HEK293 (cell line): ENCODE data around the gene IPO9.

ENCODE experiments used
- KLF10 ChIP-seq: fragments of 450-650 bp; IDR thresholded peaks from 2 replicates; pipeline ENCODE4 v1.5.1; 2018; ENCODE audit warnings: missing biosample characterization, mild to moderate bottlenecking, missing genetic modification characterization
- TCF7L2 ChIP-seq: IDR thresholded peaks from 2 replicates; pipeline ENCODE4 v1.6.1; 2011; ENCODE audit warnings: low read depth, mild to moderate bottlenecking, inconsistent platforms, low read length, moderate library complexity, borderline replicate concordance
- ZBTB1 ChIP-seq: fragments of 450-650 bp; formaldehyde crosslinking; IDR thresholded peaks from 2 replicates; pipeline ENCODE4 v1.5.1; 2016; ENCODE audit warnings: missing biosample characterization, missing genetic modification characterization
- ZBTB8A ChIP-seq: fragments of 450-650 bp; formaldehyde crosslinking; IDR thresholded peaks from 2 replicates; pipeline ENCODE4 v1.5.1; 2016; ENCODE audit warnings: missing biosample characterization, missing genetic modification characterization
- ZNF146 ChIP-seq: fragments of 450-650 bp; formaldehyde crosslinking; IDR thresholded peaks from 2 replicates; pipeline ENCODE4 v1.5.1; 2016; ENCODE audit warnings: missing biosample characterization, missing genetic modification characterization
- ZNF274 ChIP-seq, 2 experiments: fragments of 200-500 bp in 1 of 2; fragments of 450-650 bp in 1 of 2; sonication (Bioruptor generic) in 1 of 2; formaldehyde crosslinking in 1 of 2; IDR thresholded peaks; 2 replicates each; pipeline versions ENCODE4 v1.5.1 to v1.6.1; 2014 to 2016; ENCODE audit warnings: borderline replicate concordance in 1 of 2, inconsistent platforms in 1 of 2, low read length in 1 of 2, missing biosample characterization in 1 of 2, missing genetic modification characterization in 1 of 2
- ZNF660 ChIP-seq: fragments of 450-650 bp; IDR thresholded peaks from 2 replicates; pipeline ENCODE4 v1.5.1; 2018; ENCODE audit warnings: missing biosample characterization, mild to moderate bottlenecking, missing genetic modification characterization
- TF ChIP-seq, protein P1 (sequence below): fragments of 450-650 bp; formaldehyde crosslinking; IDR thresholded peaks from 2 replicates; pipeline ENCODE4 v1.5.1; 2017; ENCODE audit warnings: missing biosample characterization, missing genetic modification characterization
- TF ChIP-seq, protein P2 (sequence below): fragments of 450-650 bp; formaldehyde crosslinking; IDR thresholded peaks from 2 replicates; pipeline ENCODE4 v1.5.1; 2016; ENCODE audit warnings: missing biosample characterization, missing genetic modification characterization
- TF ChIP-seq, protein P3 (sequence below): fragments of 450-650 bp; formaldehyde crosslinking; IDR thresholded peaks from 2 replicates; pipeline ENCODE4 v1.5.1; 2016; ENCODE audit warnings: missing biosample characterization, missing genetic modification characterization
- TF ChIP-seq, protein P4 (sequence below): fragments of 450-650 bp; formaldehyde crosslinking; IDR thresholded peaks from 2 replicates; pipeline ENCODE4 v1.5.1; 2016; ENCODE audit warnings: missing biosample characterization, missing genetic modification characterization
- TF ChIP-seq, protein P5 (sequence below): fragments of 450-650 bp; formaldehyde crosslinking; IDR thresholded peaks from 2 replicates; pipeline ENCODE4 v1.5.1; 2016; ENCODE audit warnings: missing biosample characterization, missing genetic modification characterization

DNA sequence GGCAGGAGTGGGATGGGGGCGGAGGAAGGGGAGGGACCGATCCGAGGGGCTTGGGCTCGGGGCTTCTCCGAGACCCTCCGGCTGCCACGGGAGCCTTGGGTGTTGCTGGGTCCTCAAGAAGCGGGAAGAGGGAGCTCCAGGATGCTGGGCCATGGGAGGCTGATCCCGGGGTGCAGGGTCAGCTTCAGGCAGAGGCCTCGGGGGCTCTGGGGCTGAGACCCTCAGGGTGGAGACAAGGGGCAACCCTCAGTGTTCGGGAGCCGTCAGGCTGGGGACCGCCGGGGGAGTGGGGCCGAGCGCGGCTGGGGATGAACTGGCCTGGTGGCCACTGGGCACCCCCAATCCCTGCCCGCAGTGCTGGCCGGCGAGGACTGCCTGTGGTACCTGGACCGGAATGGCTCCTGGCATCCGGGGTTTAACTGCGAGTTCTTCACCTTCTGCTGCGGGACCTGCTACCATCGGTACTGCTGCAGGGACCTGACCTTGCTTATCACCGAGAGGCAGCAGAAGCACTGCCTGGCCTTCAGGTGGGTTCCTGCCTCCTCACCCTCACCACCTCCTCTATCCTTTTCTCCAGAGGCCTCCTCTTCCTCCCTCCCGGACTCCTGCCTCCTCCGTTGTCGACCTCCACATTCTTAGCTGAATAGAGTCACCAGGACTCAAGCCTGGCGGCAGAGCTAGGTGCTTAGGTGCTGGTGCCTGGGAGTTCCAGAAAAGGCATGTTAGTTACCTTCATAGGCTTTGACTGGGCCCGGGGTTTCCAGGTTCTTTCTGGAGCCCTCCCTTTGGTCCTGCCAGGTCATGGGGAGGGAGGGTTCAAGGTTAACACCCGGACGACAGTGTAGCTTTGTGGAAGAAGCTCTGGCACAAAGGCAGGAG lies 60.4 kb downstream of the IPO9 start:
- TF ChIP-seq, protein P1, sequence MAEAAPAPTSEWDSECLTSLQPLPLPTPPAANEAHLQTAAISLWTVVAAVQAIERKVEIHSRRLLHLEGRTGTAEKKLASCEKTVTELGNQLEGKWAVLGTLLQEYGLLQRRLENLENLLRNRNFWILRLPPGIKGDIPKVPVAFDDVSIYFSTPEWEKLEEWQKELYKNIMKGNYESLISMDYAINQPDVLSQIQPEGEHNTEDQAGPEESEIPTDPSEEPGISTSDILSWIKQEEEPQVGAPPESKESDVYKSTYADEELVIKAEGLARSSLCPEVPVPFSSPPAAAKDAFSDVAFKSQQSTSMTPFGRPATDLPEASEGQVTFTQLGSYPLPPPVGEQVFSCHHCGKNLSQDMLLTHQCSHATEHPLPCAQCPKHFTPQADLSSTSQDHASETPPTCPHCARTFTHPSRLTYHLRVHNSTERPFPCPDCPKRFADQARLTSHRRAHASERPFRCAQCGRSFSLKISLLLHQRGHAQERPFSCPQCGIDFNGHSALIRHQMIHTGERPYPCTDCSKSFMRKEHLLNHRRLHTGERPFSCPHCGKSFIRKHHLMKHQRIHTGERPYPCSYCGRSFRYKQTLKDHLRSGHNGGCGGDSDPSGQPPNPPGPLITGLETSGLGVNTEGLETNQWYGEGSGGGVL (tag by site-specific recombination), result no peak
- TF ChIP-seq ZNF660 (tag by site-specific recombination) (no peak), ZNF274 (IDR thresholded peaks at IDR 0.05; ENCODE audit: low read length) (no peak), ZNF274 (tag by site-specific recombination; IDR thresholded peaks at IDR 0.05; ENCODE audit: borderline replicate concordance) (no peak), KLF10 (no peak), ZNF146 (no peak), ZBTB1 (tag by site-specific recombination) (no peak), TCF7L2 (no peak), ZBTB8A (no peak)
- TF ChIP-seq, protein P2, sequence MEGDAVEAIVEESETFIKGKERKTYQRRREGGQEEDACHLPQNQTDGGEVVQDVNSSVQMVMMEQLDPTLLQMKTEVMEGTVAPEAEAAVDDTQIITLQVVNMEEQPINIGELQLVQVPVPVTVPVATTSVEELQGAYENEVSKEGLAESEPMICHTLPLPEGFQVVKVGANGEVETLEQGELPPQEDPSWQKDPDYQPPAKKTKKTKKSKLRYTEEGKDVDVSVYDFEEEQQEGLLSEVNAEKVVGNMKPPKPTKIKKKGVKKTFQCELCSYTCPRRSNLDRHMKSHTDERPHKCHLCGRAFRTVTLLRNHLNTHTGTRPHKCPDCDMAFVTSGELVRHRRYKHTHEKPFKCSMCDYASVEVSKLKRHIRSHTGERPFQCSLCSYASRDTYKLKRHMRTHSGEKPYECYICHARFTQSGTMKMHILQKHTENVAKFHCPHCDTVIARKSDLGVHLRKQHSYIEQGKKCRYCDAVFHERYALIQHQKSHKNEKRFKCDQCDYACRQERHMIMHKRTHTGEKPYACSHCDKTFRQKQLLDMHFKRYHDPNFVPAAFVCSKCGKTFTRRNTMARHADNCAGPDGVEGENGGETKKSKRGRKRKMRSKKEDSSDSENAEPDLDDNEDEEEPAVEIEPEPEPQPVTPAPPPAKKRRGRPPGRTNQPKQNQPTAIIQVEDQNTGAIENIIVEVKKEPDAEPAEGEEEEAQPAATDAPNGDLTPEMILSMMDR (tag by site-specific recombination), result no peak
- TF ChIP-seq, protein P3, sequence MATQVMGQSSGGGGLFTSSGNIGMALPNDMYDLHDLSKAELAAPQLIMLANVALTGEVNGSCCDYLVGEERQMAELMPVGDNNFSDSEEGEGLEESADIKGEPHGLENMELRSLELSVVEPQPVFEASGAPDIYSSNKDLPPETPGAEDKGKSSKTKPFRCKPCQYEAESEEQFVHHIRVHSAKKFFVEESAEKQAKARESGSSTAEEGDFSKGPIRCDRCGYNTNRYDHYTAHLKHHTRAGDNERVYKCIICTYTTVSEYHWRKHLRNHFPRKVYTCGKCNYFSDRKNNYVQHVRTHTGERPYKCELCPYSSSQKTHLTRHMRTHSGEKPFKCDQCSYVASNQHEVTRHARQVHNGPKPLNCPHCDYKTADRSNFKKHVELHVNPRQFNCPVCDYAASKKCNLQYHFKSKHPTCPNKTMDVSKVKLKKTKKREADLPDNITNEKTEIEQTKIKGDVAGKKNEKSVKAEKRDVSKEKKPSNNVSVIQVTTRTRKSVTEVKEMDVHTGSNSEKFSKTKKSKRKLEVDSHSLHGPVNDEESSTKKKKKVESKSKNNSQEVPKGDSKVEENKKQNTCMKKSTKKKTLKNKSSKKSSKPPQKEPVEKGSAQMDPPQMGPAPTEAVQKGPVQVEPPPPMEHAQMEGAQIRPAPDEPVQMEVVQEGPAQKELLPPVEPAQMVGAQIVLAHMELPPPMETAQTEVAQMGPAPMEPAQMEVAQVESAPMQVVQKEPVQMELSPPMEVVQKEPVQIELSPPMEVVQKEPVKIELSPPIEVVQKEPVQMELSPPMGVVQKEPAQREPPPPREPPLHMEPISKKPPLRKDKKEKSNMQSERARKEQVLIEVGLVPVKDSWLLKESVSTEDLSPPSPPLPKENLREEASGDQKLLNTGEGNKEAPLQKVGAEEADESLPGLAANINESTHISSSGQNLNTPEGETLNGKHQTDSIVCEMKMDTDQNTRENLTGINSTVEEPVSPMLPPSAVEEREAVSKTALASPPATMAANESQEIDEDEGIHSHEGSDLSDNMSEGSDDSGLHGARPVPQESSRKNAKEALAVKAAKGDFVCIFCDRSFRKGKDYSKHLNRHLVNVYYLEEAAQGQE (tag by site-specific recombination), result no peak
- TF ChIP-seq, protein P4, sequence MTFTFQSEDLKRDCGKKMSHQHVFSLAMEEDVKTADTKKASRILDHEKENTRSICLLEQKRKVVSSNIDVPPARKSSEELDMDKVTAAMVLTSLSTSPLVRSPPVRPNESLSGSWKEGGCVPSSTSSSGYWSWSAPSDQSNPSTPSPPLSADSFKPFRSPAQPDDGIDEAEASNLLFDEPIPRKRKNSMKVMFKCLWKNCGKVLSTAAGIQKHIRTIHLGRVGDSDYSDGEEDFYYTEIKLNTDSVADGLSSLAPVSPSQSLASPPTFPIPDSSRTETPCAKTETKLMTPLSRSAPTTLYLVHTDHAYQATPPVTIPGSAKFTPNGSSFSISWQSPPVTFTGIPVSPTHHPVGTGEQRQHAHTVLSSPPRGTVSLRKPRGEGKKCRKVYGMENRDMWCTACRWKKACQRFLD (tag by site-specific recombination), result no peak
- TF ChIP-seq, protein P5, sequence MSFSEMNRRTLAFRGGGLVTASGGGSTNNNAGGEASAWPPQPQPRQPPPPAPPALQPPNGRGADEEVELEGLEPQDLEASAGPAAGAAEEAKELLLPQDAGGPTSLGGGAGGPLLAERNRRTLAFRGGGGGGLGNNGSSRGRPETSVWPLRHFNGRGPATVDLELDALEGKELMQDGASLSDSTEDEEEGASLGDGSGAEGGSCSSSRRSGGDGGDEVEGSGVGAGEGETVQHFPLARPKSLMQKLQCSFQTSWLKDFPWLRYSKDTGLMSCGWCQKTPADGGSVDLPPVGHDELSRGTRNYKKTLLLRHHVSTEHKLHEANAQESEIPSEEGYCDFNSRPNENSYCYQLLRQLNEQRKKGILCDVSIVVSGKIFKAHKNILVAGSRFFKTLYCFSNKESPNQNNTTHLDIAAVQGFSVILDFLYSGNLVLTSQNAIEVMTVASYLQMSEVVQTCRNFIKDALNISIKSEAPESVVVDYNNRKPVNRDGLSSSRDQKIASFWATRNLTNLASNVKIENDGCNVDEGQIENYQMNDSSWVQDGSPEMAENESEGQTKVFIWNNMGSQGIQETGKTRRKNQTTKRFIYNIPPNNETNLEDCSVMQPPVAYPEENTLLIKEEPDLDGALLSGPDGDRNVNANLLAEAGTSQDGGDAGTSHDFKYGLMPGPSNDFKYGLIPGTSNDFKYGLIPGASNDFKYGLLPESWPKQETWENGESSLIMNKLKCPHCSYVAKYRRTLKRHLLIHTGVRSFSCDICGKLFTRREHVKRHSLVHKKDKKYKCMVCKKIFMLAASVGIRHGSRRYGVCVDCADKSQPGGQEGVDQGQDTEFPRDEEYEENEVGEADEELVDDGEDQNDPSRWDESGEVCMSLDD (tag by site-specific recombination), result no peak
